ENCODE measurements around the gene LHX4. TPM values are rescaled to one million over a fixed set of nuclear protein-coding genes. Genes with fewer than 3 reads are reported as not detected.

Gene LHX4
- total and polyA plus RNA-seq, 2 of the 4 experiments (the other 2 are of a cell fraction) = 0.05 to 0.18 TPM

DNA sequence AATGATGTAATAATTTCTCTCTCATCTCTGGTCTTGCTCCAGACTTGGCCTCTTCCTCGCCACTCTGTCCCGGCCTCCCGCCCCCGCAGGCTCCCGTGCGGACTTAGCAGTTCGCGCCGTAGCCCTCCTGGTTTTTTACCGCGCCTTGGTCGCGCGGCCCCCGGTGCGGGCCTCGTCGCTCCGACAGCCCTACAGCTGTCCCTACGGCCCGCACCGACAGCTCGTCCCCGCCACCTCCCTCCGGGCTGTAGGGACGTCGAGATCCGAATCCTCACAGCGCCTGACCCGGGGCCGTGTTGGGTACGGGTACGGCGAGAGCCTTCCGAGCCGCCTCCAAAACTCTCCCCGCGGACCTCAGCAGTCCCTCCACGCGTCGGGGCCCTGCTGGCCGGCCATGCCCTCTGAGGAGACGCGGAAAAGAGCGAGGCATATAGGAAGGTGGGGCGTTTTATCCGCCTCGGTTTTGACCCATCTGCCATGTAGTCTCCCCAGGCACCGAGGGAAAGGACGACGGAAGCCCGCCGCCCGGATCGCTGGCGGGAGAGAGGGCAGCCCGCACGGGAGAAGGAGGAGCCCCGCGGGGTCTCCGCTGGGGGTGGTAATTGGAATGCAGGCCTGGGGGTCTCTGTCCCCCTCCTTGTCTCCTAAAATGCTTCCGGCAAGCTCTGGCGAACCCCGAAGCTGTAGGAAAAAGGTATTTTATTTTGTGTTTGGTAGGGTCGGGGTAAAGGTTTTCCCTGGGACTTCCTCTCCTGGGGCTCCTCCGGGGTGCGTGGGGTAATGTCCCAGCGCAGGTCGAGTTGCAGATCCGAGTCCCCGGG is 3.3 kb downstream of the LHX4 start:
- Histone ChIP-seq H3K23ac (ENCODE audit: low read depth, low read length) (0 out of 2 replicates have a peak overlapping the region, but pooled peaks have one; percentile 38), H3K4me3 (ENCODE audit: insufficient read depth, low read depth, low read length) (no peak overlapping the region), H3K4ac (ENCODE audit: low read depth, low read length) (no peak overlapping the region), H3K27ac (ENCODE audit: insufficient read depth, low read length) (no peak overlapping the region), H2BK15ac (ENCODE audit: low read depth, low read length) (no peak overlapping the region), H4K91ac (ENCODE audit: insufficient read depth, low read depth, low read length) (no peak overlapping the region), H3K14ac (replicated peaks; ENCODE audit: low read depth, low read length) (no peak overlapping the region), H3K18ac (ENCODE audit: low read depth, low read length) (no peak overlapping the region), H2BK20ac (ENCODE audit: low read depth, low read length) (no peak overlapping the region), H2BK120ac (ENCODE audit: low read depth, low read length) (no peak overlapping the region), H2AFZ (replicated peaks; ENCODE audit: low read length, poor library complexity) (peak overlapping the region; percentile 35), H3K36me3 (ENCODE audit: control insufficient read depth, insufficient read depth, low read length) (no peaks in the 10 kb centered on the region), H4K5ac (ENCODE audit: low read depth, low read length) (no peak overlapping the region), H4K20me1 (ENCODE audit: insufficient read depth, low read length) (peaks cover 36% of the 10 kb centered on the region), H2AK5ac (ENCODE audit: low read depth, low read length) (no peak overlapping the region), H3K4me1 (ENCODE audit: control insufficient read depth, insufficient read depth, low read length) (no peaks in the 10 kb centered on the region; the same call in 1 of the 2 replicates), H3K9me3 (ENCODE audit: control insufficient read depth, insufficient read depth, low read length) (peaks cover 12% of the 10 kb centered on the region), H3K4me2 (ENCODE audit: low read depth, low read length) (no peak overlapping the region), H3K79me1 (ENCODE audit: low read depth in 1 of 2, low read length in 2 of 2) (no peaks in the 10 kb centered on the region), H3K9me1 (ENCODE audit: insufficient read depth, low read length) (peaks cover 4% of the 10 kb centered on the region; the same call in 1 of the 2 replicates), H4K8ac (ENCODE audit: low read depth in 2 of 2, low read length in 2 of 2) (no peak overlapping the region), H3K56ac (ENCODE audit: extremely low read depth, insufficient read depth, low read length) (no peak overlapping the region), H2BK5ac (ENCODE audit: low read depth, low read length, poor library complexity, severe bottlenecking) (no peak overlapping the region), H3K27me3 (ENCODE audit: control insufficient read depth, insufficient read depth, low read length) (peaks cover 88% of the 10 kb centered on the region), H2AK9ac (replicated peaks; ENCODE audit: low read depth, low read length, poor library complexity) (no peak overlapping the region), H3K9ac (ENCODE audit: low read depth, low read length) (no peak overlapping the region)
- dilution Hi-C loops (cut with HindIII; ENCODE audit: low sequenced_read_pairs, unreplicated experiment) = no loop called here
- DNase-seq = no peak
- WGBS, 2 experiments (ENCODE audit: extremely low coverage in 2 of 2, insufficient read length in 1 of 2) = 4% methylated on average over 24 of the region's 71 CpGs; no CpG with 5 or more reads in 1 of the 2 experiments
- no TSS peak for BruUV-seq (replicated peaks)
- in situ Hi-C loops (cut with MboI; ENCODE audit: low sequenced_read_pairs) = no loop called here
- intact Hi-C loops (cut with micrococcal nuclease) = no loop called here
- ChIA-PET CTCF (no interaction called here), POLR2A (ENCODE audit: unreplicated experiment) (no interaction called here)
- ATAC-seq (ENCODE audit: low read depth) = no peak
- TF ChIP-seq, protein P1, sequence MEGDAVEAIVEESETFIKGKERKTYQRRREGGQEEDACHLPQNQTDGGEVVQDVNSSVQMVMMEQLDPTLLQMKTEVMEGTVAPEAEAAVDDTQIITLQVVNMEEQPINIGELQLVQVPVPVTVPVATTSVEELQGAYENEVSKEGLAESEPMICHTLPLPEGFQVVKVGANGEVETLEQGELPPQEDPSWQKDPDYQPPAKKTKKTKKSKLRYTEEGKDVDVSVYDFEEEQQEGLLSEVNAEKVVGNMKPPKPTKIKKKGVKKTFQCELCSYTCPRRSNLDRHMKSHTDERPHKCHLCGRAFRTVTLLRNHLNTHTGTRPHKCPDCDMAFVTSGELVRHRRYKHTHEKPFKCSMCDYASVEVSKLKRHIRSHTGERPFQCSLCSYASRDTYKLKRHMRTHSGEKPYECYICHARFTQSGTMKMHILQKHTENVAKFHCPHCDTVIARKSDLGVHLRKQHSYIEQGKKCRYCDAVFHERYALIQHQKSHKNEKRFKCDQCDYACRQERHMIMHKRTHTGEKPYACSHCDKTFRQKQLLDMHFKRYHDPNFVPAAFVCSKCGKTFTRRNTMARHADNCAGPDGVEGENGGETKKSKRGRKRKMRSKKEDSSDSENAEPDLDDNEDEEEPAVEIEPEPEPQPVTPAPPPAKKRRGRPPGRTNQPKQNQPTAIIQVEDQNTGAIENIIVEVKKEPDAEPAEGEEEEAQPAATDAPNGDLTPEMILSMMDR (conservative IDR thresholded peaks at IDR 0.05; ENCODE audit: low read depth, low read length) = no peak
- no peak for TF ChIP-seq POLR2A (IDR thresholded peaks at IDR 0.05; ENCODE audit: low read depth, low read length)
- no peak for TF ChIP-seq CEBPB (IDR thresholded peaks at IDR 0.05; ENCODE audit: low read depth, low read length)
- no peak for TF ChIP-seq RAD21 (IDR thresholded peaks at IDR 0.05; ENCODE audit: low read length)
- TF ChIP-seq, protein P2, sequence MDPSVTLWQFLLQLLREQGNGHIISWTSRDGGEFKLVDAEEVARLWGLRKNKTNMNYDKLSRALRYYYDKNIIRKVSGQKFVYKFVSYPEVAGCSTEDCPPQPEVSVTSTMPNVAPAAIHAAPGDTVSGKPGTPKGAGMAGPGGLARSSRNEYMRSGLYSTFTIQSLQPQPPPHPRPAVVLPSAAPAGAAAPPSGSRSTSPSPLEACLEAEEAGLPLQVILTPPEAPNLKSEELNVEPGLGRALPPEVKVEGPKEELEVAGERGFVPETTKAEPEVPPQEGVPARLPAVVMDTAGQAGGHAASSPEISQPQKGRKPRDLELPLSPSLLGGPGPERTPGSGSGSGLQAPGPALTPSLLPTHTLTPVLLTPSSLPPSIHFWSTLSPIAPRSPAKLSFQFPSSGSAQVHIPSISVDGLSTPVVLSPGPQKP (IDR thresholded peaks at IDR 0.05; ENCODE audit: borderline replicate concordance, low read depth, low read length) = no peak
- no peak for TF ChIP-seq BHLHE40 (IDR thresholded peaks at IDR 0.05; ENCODE audit: low read depth, low read length)
- no peak for TF ChIP-seq FOS (IDR thresholded peaks at IDR 0.05; ENCODE audit: low read depth, low read length)
- no peak for TF ChIP-seq MAZ (IDR thresholded peaks at IDR 0.05; ENCODE audit: borderline replicate concordance, low read depth, low read length)
- TF ChIP-seq MAFK (IDR thresholded peaks at IDR 0.05; ENCODE audit: low read depth, low read length) = no peak
- no peak for TF ChIP-seq NFE2L2 (IDR thresholded peaks at IDR 0.05; ENCODE audit: low read depth, low read length)
- TF ChIP-seq SMC3 (IDR thresholded peaks at IDR 0.05; ENCODE audit: low read depth, low read length) = no peak
- TF ChIP-seq MXI1 (IDR thresholded peaks at IDR 0.05; ENCODE audit: borderline replicate concordance, low read depth, low read length) = no peak
- no peak for TF ChIP-seq RFX5 (IDR thresholded peaks at IDR 0.05; ENCODE audit: low read depth, low read length)
- TF ChIP-seq, protein P3, sequence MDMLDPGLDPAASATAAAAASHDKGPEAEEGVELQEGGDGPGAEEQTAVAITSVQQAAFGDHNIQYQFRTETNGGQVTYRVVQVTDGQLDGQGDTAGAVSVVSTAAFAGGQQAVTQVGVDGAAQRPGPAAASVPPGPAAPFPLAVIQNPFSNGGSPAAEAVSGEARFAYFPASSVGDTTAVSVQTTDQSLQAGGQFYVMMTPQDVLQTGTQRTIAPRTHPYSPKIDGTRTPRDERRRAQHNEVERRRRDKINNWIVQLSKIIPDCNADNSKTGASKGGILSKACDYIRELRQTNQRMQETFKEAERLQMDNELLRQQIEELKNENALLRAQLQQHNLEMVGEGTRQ (IDR thresholded peaks at IDR 0.05; ENCODE audit: low read depth, low read length) = no peak
- TF ChIP-seq CHD1 (IDR thresholded peaks at IDR 0.05; ENCODE audit: low read depth, low read length) = no peak

All from IMR-90 (cell line).